HG03460 (cell line): Measurements from ENCODE around the gene CBLIF.
"Not testable (repeated sequence)": the region's sequence is repeated elsewhere in the genome, so short reads cannot be mapped to it uniquely, and the experiment has no call there.

Experiments used
- ATAC-seq: cut with Tn5 transposase; IDR thresholded peaks from one replicate; pipeline ENCODE4 v1.9.1; 2021; ENCODE audit not compliant: unreplicated experiment

The CBLIF gene

GRCh38 chr11:59848439-59848838 lies 3.1 kb upstream of the CBLIF start:
- ATAC-seq: not testable (repeated sequence)

- no peak for ATAC-seq
These were observed 2.3 kb upstream of the CBLIF start for GRCh38 chr11:59847626-59848025.

- no peak for ATAC-seq
These were observed 1.3 kb upstream of the CBLIF start for GRCh38 chr11:59846556-59846955.

- no peak for ATAC-seq
These were observed 3.0 kb downstream of the CBLIF start for GRCh38 chr11:59842316-59842715.

GRCh38 chr11:59841514-59841913 lies 3.8 kb downstream of the CBLIF start:
- ATAC-seq: peak; percentile 65

GRCh38 chr11:59839615-59840014 lies 5.7 kb downstream of the CBLIF start:
- ATAC-seq: no peak

GRCh38 chr11:59833602-59834001 lies 11.7 kb downstream of the CBLIF start:
- no peak for ATAC-seq

GRCh38 chr11:59829358-59829757 lies 15.9 kb downstream of the CBLIF start:
- ATAC-seq: no peak

- ATAC-seq: peak; percentile 80
These were observed 22.2 kb downstream of the CBLIF start for GRCh38 chr11:59822989-59823566.

GRCh38 chr11:59818572-59818971 lies 26.7 kb downstream of the CBLIF start:
- peak; percentile 39 for ATAC-seq

- ATAC-seq: not testable (repeated sequence)
These were observed 28.9 kb downstream of the CBLIF start for GRCh38 chr11:59816434-59816833.

- ATAC-seq: no peak
These were observed 29.5 kb downstream of the CBLIF start for GRCh38 chr11:59815754-59816153.

- no peak for ATAC-seq
These were observed 31.3 kb downstream of the CBLIF start for GRCh38 chr11:59814021-59814420.

- no peak for ATAC-seq
These were observed 31.9 kb downstream of the CBLIF start for GRCh38 chr11:59813364-59813763.

GRCh38 chr11:59812220-59812619 lies 33.1 kb downstream of the CBLIF start:
- ATAC-seq: no peak

- ATAC-seq: no peak
These were observed 34.4 kb downstream of the CBLIF start for GRCh38 chr11:59810911-59811259.

- ATAC-seq: peak; percentile 93
These were observed 34.9 kb downstream of the CBLIF start, which contains the start of gene MRPL16 for GRCh38 chr11:59810189-59810910. MRPL16 (minus strand) TSS chr11:59810778; CDS start chr11:59810658, 120 bp downstream.

GRCh38 chr11:59807047-59807610 lies 38.2 kb downstream of the CBLIF start:
- ATAC-seq: no peak

GRCh38 chr11:59804061-59804460 lies 41.2 kb downstream of the CBLIF start:
- ATAC-seq: no peak

GRCh38 chr11:59802639-59803176 lies 42.6 kb downstream of the CBLIF start:
- no peak for ATAC-seq

- no peak for ATAC-seq
These were observed 43.2 kb downstream of the CBLIF start for GRCh38 chr11:59801981-59802638.
